HepG2 (cell line): ENCODE results near the gene SLC41A3. TPM values are rescaled to one million over a fixed set of nuclear protein-coding genes. Genes with fewer than 3 reads are reported as not detected.

Experiments used
- polyA plus RNA-seq, 8 experiments: library from polyadenylated mRNA; depleted of rRNA in 3 of 8; stranded (reverse) in 7 of 8; unstranded in 1 of 8; fragments of >200 nt; fragmentation: Illumina TruSeq in 4 of 8; extraction: Trizol in 4 of 8; gene quantifications; 2 replicates each; pipeline versions ENCODE4 v1.2.1 to v1.2.3, GENCODE V29; 2011 to 2016; ENCODE audit warnings: low read depth in 4 of 8, missing spikeins in 1 of 8, mixed read lengths in 1 of 8; ENCODE audit not compliant: insufficient read depth in 1 of 8
- total RNA-seq, 5 experiments: library from RNA; depleted of rRNA; stranded (reverse); fragments of >200 nt; fragmentation: Illumina TruSeq; extraction: Trizol; gene quantifications; 2 replicates each; pipeline ENCODE4 v1.2.3, GENCODE V29; 2016; ENCODE audit warnings: low read depth in 1 of 5
- TF ChIP-seq, protein P1 (sequence below): sonication (generic); formaldehyde crosslinking; IDR thresholded peaks from 2 replicates; pipeline ENCODE4 v1.4.0; 2020; ENCODE audit warnings: missing genetic modification reagents
- TF ChIP-seq, protein P2 (sequence below): IDR thresholded peaks from 2 replicates; pipeline ENCODE4 v1.6.1; 2012; ENCODE audit warnings: low read depth, low read length, improper control_type of control experiment
- TF ChIP-seq, protein P3 (sequence below), 2 experiments: fragments of 450-650 bp in 1 of 2; sonication (generic) in 1 of 2; formaldehyde crosslinking; IDR thresholded peaks; 2 replicates each; pipeline versions ENCODE4 v1.5.0 to v1.8.0; 2020 to 2022; ENCODE audit warnings: mild to moderate bottlenecking in 1 of 2, missing genetic modification reagents in 1 of 2
- TF ChIP-seq, protein P4 (sequence below): sonication (generic); formaldehyde crosslinking; IDR thresholded peaks from 2 replicates; pipeline ENCODE4 v1.5.0; 2020; ENCODE audit warnings: mild to moderate bottlenecking, missing genetic modification reagents

The SLC41A3 gene
- total and polyA plus RNA-seq, 2 of the 13 experiments (the other 11 are each of a cell fraction or from before 2014, with no cell fraction given) = 26.0 to 71.1 TPM

DNA sequence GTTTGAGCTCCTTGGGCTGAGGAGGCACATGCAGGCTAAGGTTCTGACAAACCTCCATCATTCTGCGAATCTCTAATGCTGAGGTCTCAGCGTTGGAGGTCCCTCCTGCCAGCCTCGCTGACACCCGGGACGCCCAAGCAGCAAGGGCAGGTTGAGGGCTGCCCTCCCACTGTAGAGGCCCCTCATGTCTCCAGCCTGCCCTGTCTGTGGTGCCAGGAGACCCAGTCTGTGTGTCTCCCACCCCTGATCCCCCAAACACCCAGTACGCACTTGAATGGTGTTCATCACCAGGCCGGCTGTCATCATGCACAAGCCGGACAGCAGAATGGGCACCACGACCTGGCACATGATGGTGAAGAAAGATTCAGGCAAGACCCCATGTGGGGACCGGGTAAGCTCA, 27.8 kb downstream of the SLC41A3 start (continued):
- TF ChIP-seq, protein P1, sequence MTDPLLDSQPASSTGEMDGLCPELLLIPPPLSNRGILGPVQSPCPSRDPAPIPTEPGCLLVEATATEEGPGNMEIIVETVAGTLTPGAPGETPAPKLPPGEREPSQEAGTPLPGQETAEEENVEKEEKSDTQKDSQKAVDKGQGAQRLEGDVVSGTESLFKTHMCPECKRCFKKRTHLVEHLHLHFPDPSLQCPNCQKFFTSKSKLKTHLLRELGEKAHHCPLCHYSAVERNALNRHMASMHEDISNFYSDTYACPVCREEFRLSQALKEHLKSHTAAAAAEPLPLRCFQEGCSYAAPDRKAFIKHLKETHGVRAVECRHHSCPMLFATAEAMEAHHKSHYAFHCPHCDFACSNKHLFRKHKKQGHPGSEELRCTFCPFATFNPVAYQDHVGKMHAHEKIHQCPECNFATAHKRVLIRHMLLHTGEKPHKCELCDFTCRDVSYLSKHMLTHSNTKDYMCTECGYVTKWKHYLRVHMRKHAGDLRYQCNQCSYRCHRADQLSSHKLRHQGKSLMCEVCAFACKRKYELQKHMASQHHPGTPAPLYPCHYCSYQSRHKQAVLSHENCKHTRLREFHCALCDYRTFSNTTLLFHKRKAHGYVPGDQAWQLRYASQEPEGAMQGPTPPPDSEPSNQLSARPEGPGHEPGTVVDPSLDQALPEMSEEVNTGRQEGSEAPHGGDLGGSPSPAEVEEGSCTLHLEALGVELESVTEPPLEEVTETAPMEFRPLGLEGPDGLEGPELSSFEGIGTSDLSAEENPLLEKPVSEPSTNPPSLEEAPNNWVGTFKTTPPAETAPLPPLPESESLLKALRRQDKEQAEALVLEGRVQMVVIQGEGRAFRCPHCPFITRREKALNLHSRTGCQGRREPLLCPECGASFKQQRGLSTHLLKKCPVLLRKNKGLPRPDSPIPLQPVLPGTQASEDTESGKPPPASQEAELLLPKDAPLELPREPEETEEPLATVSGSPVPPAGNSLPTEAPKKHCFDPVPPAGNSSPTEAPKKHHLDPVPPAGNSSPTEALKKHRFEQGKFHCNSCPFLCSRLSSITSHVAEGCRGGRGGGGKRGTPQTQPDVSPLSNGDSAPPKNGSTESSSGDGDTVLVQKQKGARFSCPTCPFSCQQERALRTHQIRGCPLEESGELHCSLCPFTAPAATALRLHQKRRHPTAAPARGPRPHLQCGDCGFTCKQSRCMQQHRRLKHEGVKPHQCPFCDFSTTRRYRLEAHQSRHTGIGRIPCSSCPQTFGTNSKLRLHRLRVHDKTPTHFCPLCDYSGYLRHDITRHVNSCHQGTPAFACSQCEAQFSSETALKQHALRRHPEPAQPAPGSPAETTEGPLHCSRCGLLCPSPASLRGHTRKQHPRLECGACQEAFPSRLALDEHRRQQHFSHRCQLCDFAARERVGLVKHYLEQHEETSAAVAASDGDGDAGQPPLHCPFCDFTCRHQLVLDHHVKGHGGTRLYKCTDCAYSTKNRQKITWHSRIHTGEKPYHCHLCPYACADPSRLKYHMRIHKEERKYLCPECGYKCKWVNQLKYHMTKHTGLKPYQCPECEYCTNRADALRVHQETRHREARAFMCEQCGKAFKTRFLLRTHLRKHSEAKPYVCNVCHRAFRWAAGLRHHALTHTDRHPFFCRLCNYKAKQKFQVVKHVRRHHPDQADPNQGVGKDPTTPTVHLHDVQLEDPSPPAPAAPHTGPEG = no peak
- TF ChIP-seq, protein P2, sequence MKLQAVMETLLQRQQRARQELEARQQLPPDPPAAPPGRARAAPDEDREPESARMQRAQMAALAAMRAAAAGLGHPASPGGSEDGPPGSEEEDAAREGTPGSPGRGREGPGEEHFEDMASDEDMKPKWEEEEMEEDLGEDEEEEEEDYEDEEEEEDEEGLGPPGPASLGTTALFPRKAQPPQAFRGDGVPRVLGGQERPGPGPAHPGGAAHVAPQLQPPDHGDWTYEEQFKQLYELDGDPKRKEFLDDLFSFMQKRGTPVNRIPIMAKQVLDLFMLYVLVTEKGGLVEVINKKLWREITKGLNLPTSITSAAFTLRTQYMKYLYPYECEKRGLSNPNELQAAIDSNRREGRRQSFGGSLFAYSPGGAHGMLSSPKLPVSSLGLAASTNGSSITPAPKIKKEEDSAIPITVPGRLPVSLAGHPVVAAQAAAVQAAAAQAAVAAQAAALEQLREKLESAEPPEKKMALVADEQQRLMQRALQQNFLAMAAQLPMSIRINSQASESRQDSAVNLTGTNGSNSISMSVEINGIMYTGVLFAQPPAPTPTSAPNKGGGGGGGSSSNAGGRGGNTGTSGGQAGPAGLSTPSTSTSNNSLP = no peak
- TF ChIP-seq, protein P3, sequence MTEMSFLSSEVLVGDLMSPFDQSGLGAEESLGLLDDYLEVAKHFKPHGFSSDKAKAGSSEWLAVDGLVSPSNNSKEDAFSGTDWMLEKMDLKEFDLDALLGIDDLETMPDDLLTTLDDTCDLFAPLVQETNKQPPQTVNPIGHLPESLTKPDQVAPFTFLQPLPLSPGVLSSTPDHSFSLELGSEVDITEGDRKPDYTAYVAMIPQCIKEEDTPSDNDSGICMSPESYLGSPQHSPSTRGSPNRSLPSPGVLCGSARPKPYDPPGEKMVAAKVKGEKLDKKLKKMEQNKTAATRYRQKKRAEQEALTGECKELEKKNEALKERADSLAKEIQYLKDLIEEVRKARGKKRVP (CRISPR knock-in tag; IDR thresholded peaks at IDR 0.05) = no peak
- TF ChIP-seq, protein P4, sequence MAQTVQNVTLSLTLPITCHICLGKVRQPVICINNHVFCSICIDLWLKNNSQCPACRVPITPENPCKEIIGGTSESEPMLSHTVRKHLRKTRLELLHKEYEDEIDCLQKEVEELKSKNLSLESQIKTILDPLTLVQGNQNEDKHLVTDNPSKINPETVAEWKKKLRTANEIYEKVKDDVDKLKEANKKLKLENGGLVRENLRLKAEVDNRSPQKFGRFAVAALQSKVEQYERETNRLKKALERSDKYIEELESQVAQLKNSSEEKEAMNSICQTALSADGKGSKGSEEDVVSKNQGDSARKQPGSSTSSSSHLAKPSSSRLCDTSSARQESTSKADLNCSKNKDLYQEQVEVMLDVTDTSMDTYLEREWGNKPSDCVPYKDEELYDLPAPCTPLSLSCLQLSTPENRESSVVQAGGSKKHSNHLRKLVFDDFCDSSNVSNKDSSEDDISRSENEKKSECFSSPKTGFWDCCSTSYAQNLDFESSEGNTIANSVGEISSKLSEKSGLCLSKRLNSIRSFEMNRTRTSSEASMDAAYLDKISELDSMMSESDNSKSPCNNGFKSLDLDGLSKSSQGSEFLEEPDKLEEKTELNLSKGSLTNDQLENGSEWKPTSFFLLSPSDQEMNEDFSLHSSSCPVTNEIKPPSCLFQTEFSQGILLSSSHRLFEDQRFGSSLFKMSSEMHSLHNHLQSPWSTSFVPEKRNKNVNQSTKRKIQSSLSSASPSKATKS = no peak
